H1 (cell line): ENCODE measurements around the gene SPTAN1. TPM values are rescaled to one million over a fixed set of nuclear protein-coding genes. Genes with fewer than 3 reads are reported as not detected.

Experiments
- CTCF ChIA-PET: fragments of 300-600 bp; sonication (Branson Sonifier 250); formaldehyde crosslinking; loops from one replicate; lab custom pipeline; 2021; ENCODE audit not compliant: partially characterized antibody; lab: Charles Lee
- POLR2A ChIA-PET: fragments of 300-600 bp; sonication (Branson Sonifier 250); formaldehyde crosslinking; loops from one replicate; lab custom pipeline; 2021; ENCODE audit warnings: inconsistent platforms; ENCODE audit not compliant: partially characterized antibody; lab: Charles Lee
- DNase-seq, 2 experiments: peaks; one replicate each; pipeline versions ENCODE4 v3.0.0 to v3.0.0-alpha.2; 2010 to 2022; ENCODE audit warnings: low spot score in 2 of 2, low read depth in 1 of 2, mixed read lengths in 1 of 2
- FAIRE-seq: peaks from 2 replicates; lab custom pipeline; 2011; peaks lifted over from hg19 to GRCh38; lab: Jason Lieb, UNC
- H2AFZ ChIP-seq: 2 replicates; pipeline ENCODE4 v1.8.1; 2012; ENCODE audit warnings: low read length, inconsistent platforms
- H2AK5ac ChIP-seq: 2 replicates; pipeline ENCODE4 v1.6.1; 2013; ENCODE audit warnings: low read depth, low read length
- H2BK120ac ChIP-seq: replicated peaks from 2 replicates; pipeline ENCODE3; 2013; ENCODE audit warnings: low read depth, low read length, inconsistent platforms
- H2BK12ac ChIP-seq: 2 replicates; pipeline ENCODE4 v1.6.1; 2013; ENCODE audit warnings: low read depth, low read length
- H2BK15ac ChIP-seq: 2 replicates; pipeline ENCODE4 v1.6.1; 2013; ENCODE audit warnings: low read length
- H2BK20ac ChIP-seq: 2 replicates; pipeline ENCODE4 v1.6.1; 2013; ENCODE audit warnings: low read length
- H2BK5ac ChIP-seq: 2 replicates; pipeline ENCODE4 v1.6.1; 2013; ENCODE audit warnings: low read depth, low read length
- H3K14ac ChIP-seq: 2 replicates; pipeline ENCODE4 v1.6.1; 2013; ENCODE audit warnings: inconsistent platforms; ENCODE audit not compliant: insufficient read length
- H3K18ac ChIP-seq: 2 replicates; pipeline ENCODE4 v1.6.1; 2013; ENCODE audit warnings: low read length; ENCODE audit errors: extremely low read depth
- H3K23ac ChIP-seq: 2 replicates; pipeline ENCODE4 v1.6.1; 2013; ENCODE audit warnings: inconsistent platforms; ENCODE audit not compliant: insufficient read length
- H3K23me2 ChIP-seq: 2 replicates; pipeline ENCODE4 v1.6.1; 2013; ENCODE audit warnings: low read depth, low read length
- H3K27ac ChIP-seq: 2 replicates; pipeline ENCODE4 v1.6.1; 2011; ENCODE audit warnings: low read depth, low read length, inconsistent platforms
- H3K27me3 ChIP-seq, 4 experiments: replicated peaks in 1 of 4; 1 replicate in 1 of 4; 2 replicates in 3 of 4; pipeline versions ENCODE4 v1.6.1 to v1.8.1; 2011 to 2013; ENCODE audit warnings: low read length in 3 of 4, mild to moderate bottlenecking in 3 of 4, inconsistent platforms in 2 of 4, mixed read lengths in 2 of 4, moderate library complexity in 1 of 4; ENCODE audit not compliant: control insufficient read depth in 3 of 4, insufficient read depth in 3 of 4; ENCODE audit errors: extremely low read depth in 1 of 4
- H3K36me3 ChIP-seq, 4 experiments: 2 replicates each; pipeline versions ENCODE4 v1.6.1 to v1.8.1; 2011 to 2013; ENCODE audit warnings: mild to moderate bottlenecking in 4 of 4, low read length in 3 of 4, moderate library complexity in 2 of 4, control low read depth in 1 of 4, inconsistent platforms in 1 of 4; ENCODE audit not compliant: insufficient read depth in 4 of 4, control insufficient read depth in 2 of 4
- H3K4ac ChIP-seq: replicated peaks from 2 replicates; pipeline ENCODE3; 2013; ENCODE audit warnings: low read length, low read depth, mixed read lengths, inconsistent platforms; ENCODE audit not compliant: insufficient read length
- H3K4me1 ChIP-seq, 4 experiments: replicated peaks in 1 of 4; 1 replicate in 1 of 4; 2 replicates in 3 of 4; pipeline versions ENCODE4 v1.6.1 to v1.8.1; 2011 to 2013; ENCODE audit warnings: low read length in 3 of 4, inconsistent platforms in 2 of 4, mixed read lengths in 1 of 4; ENCODE audit not compliant: insufficient read depth in 4 of 4, control insufficient read depth in 3 of 4
- H3K4me2 ChIP-seq, 2 experiments: 2 replicates each; pipeline versions ENCODE4 v1.6.1 to v1.8.1; 2011 to 2013; ENCODE audit warnings: low read depth in 2 of 2, low read length in 2 of 2, control low read depth in 1 of 2, inconsistent platforms in 1 of 2, mild to moderate bottlenecking in 1 of 2; ENCODE audit not compliant: insufficient read depth in 1 of 2
- H3K4me3 ChIP-seq, 4 experiments: fragments of 200-600, 300-600 bp in 1 of 4; sonication (generic), shearing (Covaris generic), sonication (Bioruptor Twin) in 1 of 4; 2 replicates each; pipeline versions ENCODE4 v1.5.1 to v1.8.1; 2011 to 2016; ENCODE audit warnings: low read length in 4 of 4, low read depth in 3 of 4, control low read depth in 2 of 4, inconsistent platforms in 2 of 4, mild to moderate bottlenecking in 2 of 4, mixed read lengths in 1 of 4, moderate library complexity in 1 of 4; ENCODE audit not compliant: insufficient read depth in 2 of 4; ENCODE audit errors: extremely low read depth in 1 of 4
- H3K56ac ChIP-seq: replicated peaks from 2 replicates; pipeline ENCODE3; 2013; ENCODE audit warnings: low read depth, mild to moderate bottlenecking, mixed read lengths, low read length, inconsistent platforms; ENCODE audit not compliant: insufficient read length
- H3K79me1 ChIP-seq: 2 replicates; pipeline ENCODE4 v1.6.1; 2013; ENCODE audit warnings: low read depth, low read length, control low read depth
- H3K79me2 ChIP-seq, 2 experiments: 2 replicates each; pipeline versions ENCODE4 v1.6.1 to v1.8.1; 2012 to 2013; ENCODE audit warnings: low read length in 2 of 2, mild to moderate bottlenecking in 2 of 2, inconsistent platforms in 1 of 2; ENCODE audit not compliant: insufficient read depth in 2 of 2, control insufficient read depth in 1 of 2
- H3K9ac ChIP-seq, 4 experiments: replicated peaks in 1 of 4; 1 replicate in 1 of 4; 2 replicates in 3 of 4; pipeline versions ENCODE4 v1.6.1 to v1.8.1; 2011 to 2013; ENCODE audit warnings: low read depth in 3 of 4, low read length in 3 of 4, control low read depth in 2 of 4, mild to moderate bottlenecking in 2 of 4, moderate library complexity in 2 of 4, inconsistent platforms in 1 of 4; ENCODE audit errors: extremely low read depth in 1 of 4
- H3K9me3 ChIP-seq, 2 experiments: 2 replicates each; pipeline versions ENCODE4 v1.6.1 to v1.8.1; 2012 to 2013; ENCODE audit warnings: mild to moderate bottlenecking in 2 of 2, moderate library complexity in 2 of 2, control low read depth in 1 of 2, inconsistent platforms in 1 of 2, low read depth in 1 of 2, low read length in 1 of 2, mixed read lengths in 1 of 2; ENCODE audit not compliant: insufficient read depth in 2 of 2
- H4K20me1 ChIP-seq, 2 experiments: replicated peaks in 1 of 2; 2 replicates each; pipeline versions ENCODE3 to v1.8.1; 2011 to 2013; ENCODE audit warnings: inconsistent platforms in 2 of 2, low read length in 2 of 2, mild to moderate bottlenecking in 1 of 2; ENCODE audit not compliant: insufficient read depth in 2 of 2, control insufficient read depth in 1 of 2
- H4K5ac ChIP-seq: 2 replicates; pipeline ENCODE4 v1.6.1; 2013; ENCODE audit warnings: low read length, low read depth, mixed read lengths, inconsistent platforms; ENCODE audit not compliant: insufficient read length
- H4K8ac ChIP-seq: 2 replicates; pipeline ENCODE4 v1.8.0; 2013; ENCODE audit warnings: mild to moderate bottlenecking, moderate library complexity, low read length, inconsistent platforms; ENCODE audit not compliant: insufficient read depth; ENCODE audit errors: extremely low read depth
- H4K91ac ChIP-seq: replicated peaks from 2 replicates; pipeline ENCODE3; 2013; ENCODE audit warnings: low read length, mixed read lengths, inconsistent platforms; ENCODE audit not compliant: insufficient read length
- KDM4A ChIP-seq: IDR thresholded peaks from one replicate; pipeline ENCODE4 v1.7.1; 2012; ENCODE audit warnings: low read depth, mild to moderate bottlenecking, moderate library complexity, low read length, inconsistent platforms; ENCODE audit not compliant: severe bottlenecking
- YY1 ChIP-seq: IDR thresholded peaks from 2 replicates; pipeline ENCODE4 v1.6.1; 2011; ENCODE audit warnings: low read depth, mild to moderate bottlenecking, low read length
- WGBS, 2 experiments: shearing (Covaris generic) in 1 of 2; methylation state at CpG; one replicate each; pipeline versions ENCODE4 v1.1.6 to v1.1.7; 2013 to 2015; ENCODE audit warnings: low lambda C conversion rate in 2 of 2, mixed read lengths in 2 of 2, inconsistent platforms in 1 of 2, low coverage in 1 of 2, missing lambda C conversion rate in 1 of 2; ENCODE audit not compliant: insufficient replicate concordance in 2 of 2, insufficient coverage in 1 of 2, insufficient read length in 1 of 2; ENCODE audit errors: extremely low coverage in 1 of 2, missing lambda C conversion rate in 1 of 2; 5-methylcytosine and 5-hydroxymethylcytosine counted together
- polyA plus RNA-seq, 7 experiments: library from polyadenylated mRNA; depleted of rRNA in 3 of 7; stranded (reverse) in 5 of 7; unstranded in 2 of 7; fragments of >200 nt in 5 of 7; fragments of 200-250 nt in 2 of 7; gene quantifications; 1 replicate in 5 of 7; 2 replicates in 1 of 7; 4 replicates in 1 of 7; pipeline versions ENCODE4 v1.2.1 to v1.2.3, GENCODE V29; 2011 to 2013; ENCODE audit warnings: missing spikeins in 2 of 7, mixed read lengths in 2 of 7
- total RNA-seq: library from RNA; stranded (reverse); fragmentation: NEBNext Ultra II Directional; extraction: Animal tissue kit (Norgen Biotek cat#: 25700); gene quantifications from 2 replicates; pipeline ENCODE4 v1.2.1, GENCODE V29; 2021
- TF ChIP-seq, protein P1 (sequence below): IDR thresholded peaks from 2 replicates; pipeline ENCODE4 v1.6.1; 2012; ENCODE audit warnings: inconsistent platforms

SPTAN1 gene
- total and polyA plus RNA-seq, 2 of the 8 experiments (the other 6 are each of a cell fraction or from before 2014, with no cell fraction given): 182 to 216 TPM

GRCh38 chr9:128580731-128581130 lies 28.3 kb downstream of the SPTAN1 start:
- H3K27ac ChIP-seq: no peak overlapping the region
- no peak overlapping the region for H2BK120ac ChIP-seq
- no peak overlapping the region for H3K18ac ChIP-seq
- no peaks in the 10 kb centered on the region for H3K9me3 ChIP-seq
- no peak overlapping the region for H2BK15ac ChIP-seq
- DNase-seq (no peak), FAIRE-seq (no peak)
- H3K23me2 ChIP-seq: no peaks in the 10 kb centered on the region
- no peak overlapping the region for H2BK20ac ChIP-seq
- H3K23ac ChIP-seq: no peak overlapping the region
- no peak overlapping the region for H4K5ac ChIP-seq
- H2BK12ac ChIP-seq: no peak overlapping the region
- H3K4ac ChIP-seq: no peak overlapping the region
- no peak overlapping the region for H4K91ac ChIP-seq
- WGBS, 2 experiments: 98% methylated on average over 10 of the region's 10 CpGs; no CpG with 5 or more reads in 1 of the 2 experiments
- no peak overlapping the region for H2AFZ ChIP-seq
- H4K20me1 ChIP-seq: peaks cover 2 to 3% of the 10 kb centered on the region in 2 experiments
- H3K14ac ChIP-seq: no peak overlapping the region
- ChIA-PET POLR2A (no interaction called here), CTCF (no interaction called here)
- no peaks in the 10 kb centered on the region for H3K79me2 ChIP-seq
- H3K36me3 ChIP-seq: peaks cover 38 to 93% (median 82%) of the 10 kb centered on the region in 4 experiments
- H2BK5ac ChIP-seq: no peak overlapping the region
- no peak overlapping the region for H4K8ac ChIP-seq
- no peak overlapping the region for H3K4me3 ChIP-seq
- H3K4me1 ChIP-seq: no peaks in the 10 kb centered on the region
- no peak overlapping the region for H2AK5ac ChIP-seq
- no peak overlapping the region for H3K56ac ChIP-seq
- H3K27me3 ChIP-seq: no peaks in the 10 kb centered on the region
- no peak overlapping the region for H3K9ac ChIP-seq
- H3K4me2 ChIP-seq: no peak overlapping the region
- H3K79me1 ChIP-seq: no peaks in the 10 kb centered on the region
- no peak for TF ChIP-seq KDM4A
- TF ChIP-seq YY1: no peak
- TF ChIP-seq, protein P1, sequence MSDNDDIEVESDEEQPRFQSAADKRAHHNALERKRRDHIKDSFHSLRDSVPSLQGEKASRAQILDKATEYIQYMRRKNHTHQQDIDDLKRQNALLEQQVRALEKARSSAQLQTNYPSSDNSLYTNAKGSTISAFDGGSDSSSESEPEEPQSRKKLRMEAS: no peak
